ENCODE results near the gene NEDD8.
"Not testable (repeated sequence)": the region's sequence is repeated elsewhere in the genome, so short reads cannot be mapped to it uniquely, and the experiment has no call there.

The NEDD8 gene

DNA sequence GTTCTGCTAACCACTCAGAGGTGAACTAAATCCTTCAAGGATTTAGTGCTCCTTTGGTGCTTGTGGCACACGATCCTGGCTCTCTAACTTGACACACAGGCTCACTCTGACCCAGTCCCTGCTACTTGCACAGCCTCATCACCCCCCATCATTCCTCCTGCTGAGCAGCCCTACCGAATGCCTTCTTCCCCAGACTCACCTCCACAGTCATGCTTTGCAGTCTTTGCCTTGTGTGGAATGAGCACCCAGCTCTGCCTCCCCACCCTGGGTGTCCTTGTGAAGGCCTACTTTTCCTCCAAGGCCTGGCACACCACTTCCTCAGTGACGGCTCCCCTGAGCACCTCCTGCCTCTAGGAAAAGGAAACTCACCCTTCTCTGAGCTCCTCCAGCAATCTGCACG, 18.2 kb upstream of the NEDD8 start:
- Mint-ChIP-seq H3K4me1 (no peaks in the 10 kb centered on the region), H3K27me3 (ENCODE audit: low read depth) (no peaks in the 10 kb centered on the region), H3K27ac (no peak overlapping the region), H3K4me3 (no peak overlapping the region), H3K9me3 (no peaks in the 10 kb centered on the region), H3K36me3 (ENCODE audit: low read depth) (no peaks in the 10 kb centered on the region)
- TF ChIP-seq, protein P1, sequence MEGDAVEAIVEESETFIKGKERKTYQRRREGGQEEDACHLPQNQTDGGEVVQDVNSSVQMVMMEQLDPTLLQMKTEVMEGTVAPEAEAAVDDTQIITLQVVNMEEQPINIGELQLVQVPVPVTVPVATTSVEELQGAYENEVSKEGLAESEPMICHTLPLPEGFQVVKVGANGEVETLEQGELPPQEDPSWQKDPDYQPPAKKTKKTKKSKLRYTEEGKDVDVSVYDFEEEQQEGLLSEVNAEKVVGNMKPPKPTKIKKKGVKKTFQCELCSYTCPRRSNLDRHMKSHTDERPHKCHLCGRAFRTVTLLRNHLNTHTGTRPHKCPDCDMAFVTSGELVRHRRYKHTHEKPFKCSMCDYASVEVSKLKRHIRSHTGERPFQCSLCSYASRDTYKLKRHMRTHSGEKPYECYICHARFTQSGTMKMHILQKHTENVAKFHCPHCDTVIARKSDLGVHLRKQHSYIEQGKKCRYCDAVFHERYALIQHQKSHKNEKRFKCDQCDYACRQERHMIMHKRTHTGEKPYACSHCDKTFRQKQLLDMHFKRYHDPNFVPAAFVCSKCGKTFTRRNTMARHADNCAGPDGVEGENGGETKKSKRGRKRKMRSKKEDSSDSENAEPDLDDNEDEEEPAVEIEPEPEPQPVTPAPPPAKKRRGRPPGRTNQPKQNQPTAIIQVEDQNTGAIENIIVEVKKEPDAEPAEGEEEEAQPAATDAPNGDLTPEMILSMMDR (IDR thresholded peaks at IDR 0.05; ENCODE audit: unreplicated experiment in 3 of 3) = no peak

DNA sequence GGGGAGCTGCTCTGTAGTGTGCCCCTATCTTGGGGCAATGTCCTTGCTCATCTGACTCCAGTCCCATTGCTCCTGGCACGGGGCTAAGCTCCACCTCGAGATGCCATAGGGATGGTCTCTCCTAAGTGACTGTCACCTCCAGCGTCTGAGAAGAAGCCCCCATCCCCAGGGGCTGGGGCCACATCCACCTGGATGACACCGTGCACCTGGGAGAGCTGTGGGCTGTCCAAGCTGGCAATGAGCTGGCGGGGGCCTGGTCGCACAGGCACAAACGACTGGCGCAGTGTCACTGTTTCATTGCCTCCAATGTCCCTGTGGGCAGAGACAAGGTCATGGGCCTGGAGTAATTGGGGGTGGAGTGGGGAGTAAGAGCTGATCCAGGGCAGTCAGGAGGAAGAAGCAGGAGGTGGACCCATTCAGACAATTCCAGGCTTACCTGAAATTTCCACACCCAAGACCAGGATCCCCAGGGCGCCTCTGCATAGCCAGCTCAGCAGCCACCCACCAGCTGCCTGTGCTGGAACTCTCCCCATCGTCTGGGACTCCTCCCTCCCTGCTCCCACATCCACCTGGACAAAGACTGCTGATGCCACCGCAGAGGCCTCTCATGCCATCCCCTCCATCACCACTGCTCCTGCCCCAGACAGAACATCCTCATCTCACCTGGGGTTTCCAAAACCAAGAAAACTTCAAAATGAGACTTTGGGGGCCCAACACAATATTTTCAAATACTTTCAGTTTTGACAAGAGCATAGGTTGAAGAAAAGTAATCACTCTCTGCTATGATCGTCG, 17.3 kb upstream of the NEDD8 start:
- no peaks in the 10 kb centered on the region for H3K9me3 Mint-ChIP-seq
- no peak overlapping the region for H3K27ac Mint-ChIP-seq
- H3K27me3 Mint-ChIP-seq (ENCODE audit: low read depth) = no peaks in the 10 kb centered on the region
- no peaks in the 10 kb centered on the region for H3K36me3 Mint-ChIP-seq (ENCODE audit: low read depth)
- H3K4me3 Mint-ChIP-seq = no peak overlapping the region
- H3K4me1 Mint-ChIP-seq = peaks cover 4% of the 10 kb centered on the region
- TF ChIP-seq, protein P1 (IDR thresholded peaks at IDR 0.05; ENCODE audit: unreplicated experiment in 3 of 3) = no peak

DNA sequence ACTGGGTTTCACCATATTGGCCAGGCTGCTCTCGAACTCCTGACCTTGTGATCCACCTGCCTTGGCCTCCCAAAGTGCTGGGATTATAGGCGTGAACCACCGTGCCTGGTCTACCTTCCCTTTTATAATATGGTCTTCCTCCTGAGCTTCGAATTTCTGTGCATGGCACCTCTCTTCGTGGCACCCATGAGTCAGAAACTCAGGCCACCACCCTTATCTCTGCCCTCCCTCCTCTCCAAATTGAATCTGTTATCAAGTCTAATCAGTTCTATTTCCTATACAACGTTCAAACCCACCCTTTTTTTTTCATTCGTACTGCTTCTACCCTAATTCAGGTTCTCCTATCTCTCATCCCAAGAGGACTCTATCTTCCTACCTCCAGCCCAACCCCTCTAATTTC, 15.3 kb upstream of the NEDD8 start:
- Mint-ChIP-seq H3K4me3 (no peak overlapping the region), H3K27me3 (ENCODE audit: low read depth) (no peaks in the 10 kb centered on the region), H3K9me3 (no peaks in the 10 kb centered on the region), H3K36me3 (ENCODE audit: low read depth) (no peaks in the 10 kb centered on the region), H3K4me1 (peaks cover 11% of the 10 kb centered on the region), H3K27ac (no peak overlapping the region)
- TF ChIP-seq, protein P1 (IDR thresholded peaks at IDR 0.05; ENCODE audit: unreplicated experiment in 3 of 3) = no peak

DNA sequence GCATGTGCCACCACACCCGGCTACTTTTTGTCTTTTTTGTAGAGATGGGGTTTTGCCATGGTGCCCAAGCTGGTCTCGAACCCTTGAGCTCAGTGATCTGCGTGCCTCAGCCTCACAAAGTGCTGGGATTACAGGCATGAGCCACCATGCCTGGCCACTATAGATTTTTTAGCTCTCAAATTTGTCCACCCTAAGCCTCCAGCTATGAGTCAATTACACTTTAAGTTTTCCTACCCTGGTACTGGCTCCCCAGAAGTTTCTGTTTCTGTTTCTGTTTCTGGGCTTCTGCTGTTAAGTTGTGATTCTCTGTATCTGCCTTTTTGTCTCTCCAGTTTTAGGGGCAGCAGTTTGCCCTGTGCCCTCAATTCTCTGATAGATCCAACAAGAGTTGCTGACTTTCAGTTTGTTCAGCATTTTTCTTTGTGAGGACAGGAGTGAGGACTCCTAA, 14.6 kb upstream of the NEDD8 start:
- H3K36me3 Mint-ChIP-seq (ENCODE audit: low read depth) = no peaks in the 10 kb centered on the region
- peak overlapping the region in 1 of 3 experiments; percentile 47 for H3K4me3 Mint-ChIP-seq
- no peaks in the 10 kb centered on the region for H3K9me3 Mint-ChIP-seq
- H3K27me3 Mint-ChIP-seq (ENCODE audit: low read depth) = no peaks in the 10 kb centered on the region
- TF ChIP-seq, protein P1 (IDR thresholded peaks at IDR 0.05; ENCODE audit: unreplicated experiment in 3 of 3) = no peak
- H3K4me1 Mint-ChIP-seq = peaks cover 17% of the 10 kb centered on the region
- no peak overlapping the region for H3K27ac Mint-ChIP-seq

DNA sequence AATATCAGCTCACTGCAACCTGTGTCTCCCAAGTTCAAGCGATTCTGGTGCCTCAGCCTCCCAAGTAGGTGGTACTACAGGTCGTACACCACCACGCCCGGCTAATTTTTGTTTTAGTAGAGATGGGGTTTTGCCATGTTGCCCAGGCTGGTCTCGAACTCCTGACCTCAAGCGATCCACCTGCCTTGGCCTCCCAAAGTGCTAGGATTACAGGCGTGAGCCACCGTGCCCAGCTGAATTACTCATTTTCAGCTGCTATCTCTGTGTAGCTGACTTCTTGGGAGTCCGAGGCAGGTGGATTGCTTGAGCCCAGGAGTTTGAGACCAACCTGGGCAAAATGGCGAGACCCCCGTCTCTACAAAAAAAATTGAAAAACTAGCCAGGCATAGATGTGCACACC, 13.2 kb upstream of the NEDD8 start:
- H3K9me3 Mint-ChIP-seq; H3K36me3 Mint-ChIP-seq (ENCODE audit: low read depth); H3K27me3 Mint-ChIP-seq (ENCODE audit: low read depth): not testable (repeated sequence)
- Mint-ChIP-seq H3K4me3 (peak overlapping the region in 1 of 3 experiments; percentile 77), H3K27ac (peak overlapping the region in 1 of 3 experiments; percentile 68), H3K4me1 (peaks cover 21% of the 10 kb centered on the region)

DNA sequence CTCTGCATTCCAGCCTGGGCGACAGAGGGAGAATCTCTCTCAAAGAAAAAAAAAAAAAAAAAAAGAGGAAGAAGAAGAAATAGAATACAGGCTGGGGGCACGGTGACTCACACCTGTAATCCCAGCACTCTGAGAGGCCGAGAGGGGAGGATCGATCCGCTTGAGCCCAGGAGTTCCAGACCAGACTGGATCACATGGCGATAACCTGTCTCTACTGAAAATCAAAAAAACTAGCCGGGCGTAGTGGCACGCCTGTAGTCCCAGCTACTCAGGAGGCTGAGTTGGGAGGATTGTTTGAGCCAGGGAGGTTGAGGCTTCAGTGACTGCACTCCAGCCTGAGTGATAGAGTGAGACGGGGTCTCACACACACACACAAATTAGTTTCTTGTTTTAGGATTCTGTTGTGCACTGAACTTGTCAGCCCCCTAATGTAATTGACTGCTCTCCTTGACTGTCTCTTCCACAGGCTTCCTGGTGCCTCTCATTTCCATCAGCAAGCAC, 11.2 kb upstream of the NEDD8 start:
- TF ChIP-seq, protein P1 (IDR thresholded peaks at IDR 0.05; ENCODE audit: unreplicated experiment in 3 of 3) = no peak
- H3K4me1 Mint-ChIP-seq = peaks cover 39% of the 10 kb centered on the region
- peaks cover 21% of the 10 kb centered on the region for H3K36me3 Mint-ChIP-seq (ENCODE audit: low read depth)
- H3K9me3 Mint-ChIP-seq = no peaks in the 10 kb centered on the region
- H3K4me3 Mint-ChIP-seq = peak overlapping the region; percentile 89 to 99 (median 91)
- peak overlapping the region; percentile 99 to 100 (median 99) for H3K27ac Mint-ChIP-seq
- no peaks in the 10 kb centered on the region for H3K27me3 Mint-ChIP-seq (ENCODE audit: low read depth)

All from nephron (organoid).